ENCODE measurements around the gene SSH2.

GRCh38 chr17:29683481-29683880, 246.5 kb downstream of the SSH2 start:
- no peak for TF ChIP-seq CTCF (IDR thresholded peaks at IDR 0.05 in 4 of 5, conservative IDR thresholded peaks at IDR 0.05 in 1 of 5)
- TF ChIP-seq POLR2A (IDR thresholded peaks at IDR 0.05) = no peak
